Stomach (tissue), 9 donors: ENCODE results near the gene ZNF761. TPM values are rescaled to one million over a fixed set of nuclear protein-coding genes. Genes with fewer than 3 reads are reported as not detected.

Experiments
- DNase-seq, 2 donors: peaks; one replicate each; pipeline versions ENCODE4 v3.0.0 to v3.0.0-alpha.2; 2013 to 2019
- H3K27ac ChIP-seq, 5 donors: fragments of 200-600 bp in 4 of 5; sonication (generic) in 4 of 5; one replicate each; pipeline ENCODE4 v1.5.1; 2013 to 2019; ENCODE audit warnings: mild to moderate bottlenecking in 1 of 5, moderate library complexity in 1 of 5
- H3K27me3 ChIP-seq, 3 donors: fragments of 200-600 bp; sonication (generic); one replicate each; pipeline ENCODE4 v1.5.1; 2017 to 2019; ENCODE audit warnings: mixed run types in 1 of 3
- H3K36me3 ChIP-seq, 4 donors: fragments of 200-600 bp; sonication (generic); 1 replicate in 3 of 4; 2 replicates in 1 of 4; pipeline ENCODE4 v1.5.1; 2016 to 2019
- H3K4me1 ChIP-seq, 4 donors: fragments of 200-600 bp; sonication (generic); one replicate each; pipeline ENCODE4 v1.5.1; 2016 to 2019
- H3K4me3 ChIP-seq, 4 donors: fragments of 200-600 bp; sonication (generic) in 3 of 4; one replicate each; pipeline ENCODE4 v1.5.1; 2016 to 2019; ENCODE audit warnings: mild to moderate bottlenecking in 1 of 4
- H3K9me3 ChIP-seq, 4 donors: fragments of 200-600 bp; sonication (generic); one replicate each; pipeline ENCODE4 v1.5.1; 2016 to 2019
- EP300 ChIP-seq: sonication (generic); formaldehyde crosslinking; IDR thresholded peaks from one replicate; pipeline ENCODE4 v1.6.1; 2017; ENCODE audit warnings: antibody characterized with exemption
- POLR2A ChIP-seq, 4 donors: fragments of 450-650 bp; IDR thresholded peaks; one replicate each; pipeline ENCODE4 v1.6.1; 2016; ENCODE audit warnings: antibody characterized with exemption in 4 of 4, control low read depth in 2 of 4, mild to moderate bottlenecking in 1 of 4, moderate library complexity in 1 of 4
- POLR2AphosphoS5 ChIP-seq, 3 donors: sonication (generic); formaldehyde crosslinking; IDR thresholded peaks; one replicate each; pipeline ENCODE4 v1.6.1; 2016; ENCODE audit warnings: antibody characterized with exemption in 3 of 3
- WGBS, 5 donors: extraction: QIAGEN DNeasy Blood & Tissue Kit in 3 of 5; methylation state at CpG; one replicate each; pipeline versions ENCODE4 v1.1.5 to v1.1.7; 2013 to 2018; 5-methylcytosine and 5-hydroxymethylcytosine counted together
- intact Hi-C: fragments of 100-400 bp; cut with DNase I; formaldehyde crosslinking; loops from one replicate; pipeline ENCODE4 v1.15.1; 2023; ENCODE audit warnings: low total_unique reads
- polyA plus RNA-seq, 3 donors: library from polyadenylated mRNA; stranded (reverse); fragments of 200-250 nt; gene quantifications; one replicate each; pipeline ENCODE4 v1.2.3, GENCODE V29; 2013
- total RNA-seq, 5 donors: library from RNA; depleted of rRNA; stranded (reverse); fragments of >200 nt; gene quantifications; one replicate each; pipeline versions ENCODE4 v1.1.0 to v1.2.3, GENCODE V29; 2014 to 2016
- TF ChIP-seq, protein P1 (sequence below), 7 experiments: fragments of 450-650 bp in 4 of 7; fragments of 200-600 bp in 3 of 7; sonication (generic) in 3 of 7; IDR thresholded peaks; one replicate each; pipeline ENCODE4 v1.5.1; 2016 to 2019; ENCODE audit warnings: antibody characterized with exemption in 7 of 7, control low read depth in 2 of 7, mild to moderate bottlenecking in 1 of 7
- donor health status: healthy with polysubstance abuse.
- donor health status: Bipolar disorder and iron deficiency.
- donor health status: healthy.

The ZNF761 gene
- total and polyA plus RNA-seq, 8 donors, result 0.58 to 16.3 (median 7.0) TPM

DNA sequence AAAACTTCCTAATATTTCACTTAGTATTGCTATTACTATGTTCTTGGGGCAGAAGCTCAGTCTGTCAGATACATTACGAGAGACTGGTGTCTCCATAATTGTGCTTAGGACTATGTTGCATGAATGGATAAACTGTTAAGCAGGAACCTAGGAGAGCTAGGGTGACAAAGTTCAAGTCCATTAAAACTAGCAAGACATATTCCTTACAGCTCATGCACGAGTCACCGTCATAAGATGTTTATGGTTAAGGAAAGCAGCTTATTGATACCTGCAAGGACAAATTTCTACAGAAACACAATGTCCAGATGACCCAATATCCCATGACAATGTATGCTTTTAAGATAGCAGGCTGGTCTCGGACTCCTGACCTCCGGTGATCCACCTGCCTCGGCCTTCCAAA, 30.1 kb downstream of the ZNF761 start:
- WGBS, 5 donors, result 57 to 84% (median 72%) methylated on average over 6 of the region's 6 CpGs
- intact Hi-C loops, result no loop called here
- H3K9me3 ChIP-seq, result peaks cover 18 to 65% (median 44%) of the 10 kb centered on the region in 4 donors
- peaks cover 0 to 12% (median 3%) of the 10 kb centered on the region in 4 donors for H3K4me1 ChIP-seq
- peaks cover 0 to 6% (median 0%) of the 10 kb centered on the region in 4 donors for H3K36me3 ChIP-seq
- no peak overlapping the region for H3K27ac ChIP-seq
- no peak for TF ChIP-seq EP300
- TF ChIP-seq POLR2AphosphoS5 (IDR thresholded peaks at IDR 0.05), result no peak
- TF ChIP-seq POLR2A (IDR thresholded peaks at IDR 0.05), result no peak
- TF ChIP-seq, protein P1, sequence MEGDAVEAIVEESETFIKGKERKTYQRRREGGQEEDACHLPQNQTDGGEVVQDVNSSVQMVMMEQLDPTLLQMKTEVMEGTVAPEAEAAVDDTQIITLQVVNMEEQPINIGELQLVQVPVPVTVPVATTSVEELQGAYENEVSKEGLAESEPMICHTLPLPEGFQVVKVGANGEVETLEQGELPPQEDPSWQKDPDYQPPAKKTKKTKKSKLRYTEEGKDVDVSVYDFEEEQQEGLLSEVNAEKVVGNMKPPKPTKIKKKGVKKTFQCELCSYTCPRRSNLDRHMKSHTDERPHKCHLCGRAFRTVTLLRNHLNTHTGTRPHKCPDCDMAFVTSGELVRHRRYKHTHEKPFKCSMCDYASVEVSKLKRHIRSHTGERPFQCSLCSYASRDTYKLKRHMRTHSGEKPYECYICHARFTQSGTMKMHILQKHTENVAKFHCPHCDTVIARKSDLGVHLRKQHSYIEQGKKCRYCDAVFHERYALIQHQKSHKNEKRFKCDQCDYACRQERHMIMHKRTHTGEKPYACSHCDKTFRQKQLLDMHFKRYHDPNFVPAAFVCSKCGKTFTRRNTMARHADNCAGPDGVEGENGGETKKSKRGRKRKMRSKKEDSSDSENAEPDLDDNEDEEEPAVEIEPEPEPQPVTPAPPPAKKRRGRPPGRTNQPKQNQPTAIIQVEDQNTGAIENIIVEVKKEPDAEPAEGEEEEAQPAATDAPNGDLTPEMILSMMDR (IDR thresholded peaks at IDR 0.05), result no peak
- no peak overlapping the region for H3K4me3 ChIP-seq
- H3K27me3 ChIP-seq, result peaks cover 0 to 21% (median 0%) of the 10 kb centered on the region in 3 donors
- DNase-seq, result no peak

DNA sequence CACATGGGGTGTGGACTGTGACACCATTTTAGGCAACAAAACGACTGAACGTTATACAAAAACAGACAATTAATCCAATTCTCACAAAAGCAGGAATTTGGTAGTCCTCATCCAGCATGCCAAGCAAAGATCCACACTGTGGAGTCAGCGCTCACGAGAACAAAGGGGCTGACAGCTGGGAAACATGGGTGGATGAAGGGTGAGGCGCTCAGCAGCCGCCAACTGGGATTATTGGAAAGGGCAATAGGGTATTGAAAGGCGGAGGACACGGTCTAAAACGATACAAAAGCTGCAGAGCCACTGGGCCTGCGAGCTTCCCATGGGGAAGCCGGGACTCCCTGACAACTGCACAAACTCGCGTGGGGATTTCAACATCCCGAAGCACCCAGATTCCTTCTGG, 31.1 kb downstream of the ZNF761 start:
- Histone ChIP-seq H3K9me3 (peaks cover 10 to 55% (median 35%) of the 10 kb centered on the region in 4 donors), H3K4me3 (no peak overlapping the region), H3K27ac (peak overlapping the region in 1 of 5 donors; percentile 29), H3K36me3 (peaks cover 0 to 4% (median 0%) of the 10 kb centered on the region in 4 donors), H3K27me3 (peaks cover 0 to 21% (median 0%) of the 10 kb centered on the region in 3 donors), H3K4me1 (peaks cover 0 to 19% (median 5%) of the 10 kb centered on the region in 4 donors)
- DNase-seq, result no peak
- intact Hi-C loops, result no loop called here
- 46 to 52% (median 49%) methylated on average over 14 of the region's 14 CpGs for WGBS, 5 donors
- TF ChIP-seq POLR2AphosphoS5 (IDR thresholded peaks at IDR 0.05) (no peak), POLR2A (IDR thresholded peaks at IDR 0.05) (no peak), EP300 (no peak)
- TF ChIP-seq, protein P1 (IDR thresholded peaks at IDR 0.05), result no peak

DNA sequence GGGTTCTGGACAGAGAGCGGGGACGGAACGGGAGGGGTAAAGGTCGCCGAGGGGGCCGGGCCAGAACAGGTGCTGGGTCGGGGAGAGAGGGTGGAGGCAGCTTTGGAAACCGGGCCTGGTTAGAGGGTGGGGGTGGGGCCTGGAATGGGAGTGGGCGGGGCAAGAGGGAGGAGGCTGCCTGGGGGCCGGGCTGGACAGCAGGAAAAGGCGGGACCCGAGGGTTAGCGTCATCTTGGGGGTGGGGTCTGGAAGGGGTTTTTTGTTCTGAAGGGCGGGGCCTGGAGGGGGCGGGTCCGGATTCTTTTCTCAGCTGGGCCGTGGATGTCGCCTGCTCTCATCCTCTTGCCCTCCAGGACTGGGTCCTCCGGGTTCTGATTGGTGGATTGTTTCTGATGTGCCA, 31.5 kb downstream of the ZNF761 start:
- intact Hi-C loops, result no loop called here
- Histone ChIP-seq H3K9me3 (peaks cover 10 to 51% (median 31%) of the 10 kb centered on the region in 4 donors), H3K36me3 (peaks cover 0 to under 1% (median 0%) of the 10 kb centered on the region in 4 donors), H3K27ac (peak overlapping the region in 1 of 5 donors; percentile 29), H3K4me3 (no peak overlapping the region), H3K27me3 (peaks cover 0 to 21% (median 0%) of the 10 kb centered on the region in 3 donors), H3K4me1 (peaks cover 2 to 23% (median 8%) of the 10 kb centered on the region in 4 donors)
- 11 to 17% (median 15%) methylated on average over 16 to 19 of the region's 19 CpGs for WGBS, 5 donors
- DNase-seq, result peak in 1 of 2 donors; percentile 64
- TF ChIP-seq POLR2AphosphoS5 (IDR thresholded peaks at IDR 0.05) (no peak), EP300 (no peak), POLR2A (IDR thresholded peaks at IDR 0.05) (no peak)
- TF ChIP-seq, protein P1 (IDR thresholded peaks at IDR 0.05), result no peak

DNA sequence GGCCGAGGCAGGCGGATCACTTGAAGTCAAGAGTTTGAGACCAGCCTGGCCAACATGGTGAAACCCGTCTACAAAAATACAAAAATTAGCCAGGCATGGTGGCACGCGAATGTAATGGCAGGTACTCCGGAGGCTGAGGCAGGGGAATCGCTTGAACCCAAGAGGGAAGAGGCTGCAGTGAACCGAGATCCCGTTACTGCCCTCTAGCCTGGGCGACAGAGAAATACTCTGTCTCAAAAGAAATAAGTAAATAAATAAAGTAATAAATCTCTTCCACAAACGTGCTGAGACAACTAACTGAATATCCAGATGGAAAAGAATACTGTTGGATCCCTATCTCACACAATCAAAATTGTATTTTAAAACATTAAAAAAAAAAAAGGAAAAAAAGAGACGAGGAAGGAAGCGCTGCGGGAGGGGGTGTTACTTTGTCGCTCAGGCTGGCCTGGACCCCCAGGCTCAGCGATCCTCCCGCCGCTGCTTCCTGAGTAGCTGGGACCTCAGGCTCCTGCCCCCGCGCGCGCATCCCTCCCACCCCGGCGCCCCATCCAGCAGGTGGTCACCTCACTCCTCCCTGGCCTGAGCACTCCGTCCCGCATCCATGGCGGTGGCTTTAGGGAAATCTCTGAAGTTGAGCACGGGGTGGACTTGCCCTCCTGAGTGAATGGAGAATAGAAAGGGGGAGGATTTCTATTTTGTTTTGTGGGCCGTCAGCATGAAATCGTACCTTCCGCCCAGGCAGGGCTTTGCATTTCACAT, 35.1 kb downstream of the ZNF761 start:
- DNase-seq, result peak in 1 of 2 donors; percentile 14

More for the DNA sequence above, 35.1 kb downstream of the ZNF761 start:
- WGBS, 5 donors, result 11 to 17% (median 11%) methylated on average over 30 to 31 of the region's 31 CpGs
- Histone ChIP-seq H3K4me3 (peak overlapping the region; percentile 67 to 82 (median 75)), H3K27me3 (peaks cover 0 to 21% (median 0%) of the 10 kb centered on the region in 3 donors), H3K36me3 (no peaks in the 10 kb centered on the region), H3K4me1 (peaks cover 5 to 33% (median 13%) of the 10 kb centered on the region in 4 donors), H3K9me3 (peaks cover 0 to 29% (median 10%) of the 10 kb centered on the region in 4 donors), H3K27ac (peak overlapping the region; percentile 62 to 86 (median 84))
- no peak for TF ChIP-seq EP300
- TF ChIP-seq, protein P1 (IDR thresholded peaks at IDR 0.05), result no peak
- no peak for TF ChIP-seq POLR2A (IDR thresholded peaks at IDR 0.05)
- TF ChIP-seq POLR2AphosphoS5 (IDR thresholded peaks at IDR 0.05), result no peak
- intact Hi-C loops, result no loop called here
